GM21515 (cell line): ENCODE data around the gene EGLN3.

ENCODE experiments used
- ATAC-seq: cut with Tn5 transposase; IDR thresholded peaks from one replicate; pipeline ENCODE4 v1.9.1; 2021; ENCODE audit not compliant: unreplicated experiment

EGLN3 gene

DNA sequence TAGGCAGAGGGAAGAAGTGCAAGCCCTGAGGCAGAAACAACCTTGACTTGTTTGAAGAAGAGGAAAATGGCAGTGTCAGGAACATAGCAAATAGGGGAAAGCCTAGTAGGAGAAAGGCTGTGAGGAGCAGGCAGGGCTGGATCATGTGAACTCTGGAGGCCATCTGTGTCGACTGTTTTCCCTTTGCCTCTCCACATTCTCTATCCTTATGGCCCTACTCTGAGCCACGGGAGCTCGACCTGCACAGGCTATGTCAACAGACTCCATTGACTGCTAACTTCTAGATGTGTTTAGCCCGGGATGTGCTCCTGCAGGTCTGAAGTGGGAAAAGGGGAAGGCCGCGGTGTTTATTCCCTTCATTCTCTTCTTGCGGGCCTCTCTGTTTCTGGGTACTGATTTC lies 35.2 kb downstream of the EGLN3 start:
- no peak for ATAC-seq

DNA sequence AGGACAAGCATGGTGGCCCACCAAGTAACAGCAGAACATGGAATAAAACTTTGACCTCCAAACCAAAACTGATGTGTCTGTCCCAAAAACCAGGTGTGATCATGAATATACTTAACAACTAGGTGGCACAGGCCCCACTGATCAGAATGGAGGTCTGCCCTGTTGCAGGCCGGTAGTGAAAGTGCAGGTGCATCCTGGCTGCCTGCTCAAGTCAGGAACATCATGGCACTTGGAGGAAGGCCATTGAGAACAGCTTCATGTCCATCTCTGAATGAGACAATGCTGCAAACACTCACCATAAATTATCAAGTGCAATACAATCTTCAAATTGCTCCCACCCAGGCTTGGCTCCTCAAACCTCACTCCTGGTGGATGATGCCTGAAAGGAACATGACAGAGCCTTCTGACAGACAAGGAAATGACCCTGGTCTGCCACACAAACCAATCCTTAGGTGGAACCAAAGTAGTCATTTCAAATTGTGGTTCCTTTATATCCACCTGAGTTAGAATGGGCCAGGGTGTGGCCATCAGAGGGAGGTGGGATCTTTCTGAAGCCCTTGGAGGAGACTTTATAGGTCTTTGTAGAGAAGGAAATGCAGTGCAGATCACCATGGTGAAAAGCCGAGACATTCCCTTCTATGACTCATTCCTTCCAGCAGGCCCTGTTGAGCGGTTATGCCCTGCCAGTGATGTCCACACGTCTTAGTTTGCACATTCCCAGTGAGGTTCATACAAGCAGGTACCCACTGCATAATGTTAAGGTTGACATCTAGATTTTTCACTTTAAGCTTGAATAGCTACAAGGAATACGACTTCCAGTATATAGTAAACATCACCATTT lies 36.0 kb downstream of the EGLN3 start:
- ATAC-seq, result no peak

DNA sequence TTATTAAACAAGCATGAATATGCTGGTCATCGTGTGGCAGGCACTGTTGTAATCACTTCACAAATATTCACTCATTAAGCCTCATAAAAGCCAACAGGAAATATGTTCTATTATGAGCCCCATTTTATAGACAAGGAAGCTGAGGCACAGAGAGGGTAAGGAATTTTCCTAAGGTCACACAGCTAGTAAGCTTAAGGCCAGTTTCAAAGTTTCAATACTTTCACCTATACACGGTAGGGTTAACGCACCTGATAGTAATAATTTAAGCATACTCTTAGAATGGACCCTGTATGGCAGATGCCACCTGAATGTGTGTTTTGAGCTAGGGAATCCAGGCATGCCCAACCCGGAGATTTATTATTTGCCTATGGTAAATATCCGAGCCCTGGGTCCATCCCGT lies 39.8 kb downstream of the EGLN3 start:
- no peak for ATAC-seq

DNA sequence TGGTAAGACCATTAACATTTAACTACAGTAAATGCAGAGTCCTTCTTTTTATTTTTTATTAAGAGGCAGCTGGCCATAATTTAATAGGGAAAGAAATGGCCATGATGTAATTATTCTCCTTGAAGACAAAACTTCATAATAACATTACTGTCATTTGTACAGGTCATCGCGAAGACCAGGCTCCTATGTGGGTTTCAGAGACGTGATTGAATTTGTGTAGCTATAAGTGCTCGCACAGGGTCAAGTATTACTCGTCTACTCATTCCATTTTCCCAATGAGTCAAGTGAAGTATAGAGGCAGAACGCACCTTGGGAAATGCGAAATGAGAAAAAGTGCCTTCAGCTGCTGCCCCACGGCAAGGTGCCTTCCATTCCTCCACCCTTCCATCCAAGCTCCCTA lies 40.4 kb downstream of the EGLN3 start:
- ATAC-seq, result no peak

DNA sequence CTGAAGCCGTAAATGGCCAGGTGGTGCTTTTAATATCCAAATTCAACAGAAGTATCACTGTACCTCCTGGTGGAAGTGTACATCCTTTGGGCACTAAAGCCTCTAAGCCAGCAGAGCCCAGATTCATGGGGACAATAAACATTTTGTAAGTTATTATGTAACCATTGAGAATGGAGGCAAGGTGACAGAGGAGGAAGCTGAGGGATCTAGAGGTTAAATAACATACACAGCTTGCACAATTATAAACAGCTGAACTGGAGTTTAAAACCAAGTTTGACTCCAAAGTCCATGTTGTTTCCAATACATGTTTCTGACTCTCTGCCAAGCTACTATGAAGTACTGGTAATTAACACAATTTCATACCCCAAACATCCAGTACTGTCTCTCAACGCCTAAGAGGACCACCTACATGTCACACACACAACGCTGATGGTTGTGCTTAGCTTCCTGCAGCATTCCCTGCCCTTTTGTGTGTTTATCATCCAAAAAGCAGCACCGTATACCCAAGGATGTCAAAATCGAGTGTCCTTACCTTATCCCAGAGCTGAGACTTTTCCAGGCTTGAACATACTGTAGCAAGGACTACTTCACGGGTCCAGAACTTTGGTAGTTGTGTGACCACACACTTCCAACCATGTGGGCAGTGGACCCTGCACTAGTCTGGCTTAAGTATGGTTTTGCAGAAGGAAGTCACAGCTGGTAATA lies 41.3 kb downstream of the EGLN3 start:
- no peak for ATAC-seq

DNA sequence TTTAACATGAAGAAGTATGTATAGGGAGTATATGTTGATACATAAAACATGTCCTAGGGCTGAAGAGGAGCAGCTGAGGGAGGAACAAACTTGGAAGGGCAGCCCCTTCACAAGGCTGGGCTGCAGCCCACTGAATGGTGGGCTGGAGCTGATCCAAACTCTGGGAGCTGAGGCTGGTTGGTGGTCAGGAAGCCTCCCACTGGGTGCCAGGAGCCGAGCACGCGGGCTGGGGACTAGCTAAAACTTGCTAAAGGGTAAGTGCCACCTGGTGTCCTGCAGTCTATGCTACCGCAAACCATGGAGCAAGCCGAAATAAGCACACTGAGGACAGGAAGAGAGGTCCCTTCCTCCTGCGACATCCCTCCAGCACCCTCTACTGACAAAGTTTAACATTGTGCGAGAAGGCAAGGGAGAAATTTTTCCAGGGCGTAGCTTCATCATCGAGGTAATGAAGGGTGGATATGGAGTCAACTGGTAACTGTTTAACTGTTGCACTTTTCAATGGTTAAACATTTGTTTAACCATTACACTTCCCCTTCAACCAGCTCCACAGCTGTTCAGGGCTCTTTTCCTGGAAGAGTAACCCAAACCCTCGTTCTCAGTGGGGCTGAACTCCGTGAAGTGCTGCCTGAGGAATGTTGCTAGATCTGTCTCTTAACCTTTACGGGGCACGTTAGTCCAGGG lies 42.2 kb downstream of the EGLN3 start:
- ATAC-seq, result no peak

DNA sequence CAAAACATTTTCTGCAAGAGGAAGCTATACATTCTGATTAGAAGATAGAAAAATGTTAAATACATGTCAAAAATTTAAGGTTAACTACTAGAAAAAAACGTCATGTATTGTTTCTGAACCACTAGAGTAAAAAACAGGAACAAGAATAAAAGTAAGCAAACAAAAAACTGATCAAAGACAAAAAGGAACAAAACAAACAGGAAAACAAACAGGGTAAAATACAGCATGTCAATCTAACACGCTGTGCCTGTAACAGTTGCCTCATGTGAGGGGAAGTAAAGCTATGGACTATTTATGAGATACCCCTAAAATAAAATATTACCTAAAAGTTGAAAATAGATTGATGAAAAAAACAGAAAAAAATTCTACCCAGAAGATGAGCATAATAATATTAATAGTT lies 43.9 kb downstream of the EGLN3 start:
- ATAC-seq, result no peak

DNA sequence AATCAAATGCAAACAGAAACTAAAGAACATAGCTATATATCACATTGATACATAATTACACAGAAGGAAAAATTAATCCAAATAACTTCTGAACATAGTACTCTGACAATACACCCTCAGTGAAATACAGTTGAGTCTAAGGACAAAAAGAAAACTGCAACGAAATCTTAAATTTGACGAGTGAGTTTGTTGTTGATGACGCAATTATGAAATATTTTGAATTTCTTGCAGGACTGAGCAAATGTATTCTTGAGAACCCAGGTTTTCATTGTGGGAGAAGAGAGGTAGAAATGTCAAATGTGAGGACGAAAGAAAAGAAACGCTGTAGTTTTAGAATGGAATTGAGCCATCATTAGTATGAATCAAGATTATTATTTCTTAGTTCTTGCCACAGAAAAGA lies 46.3 kb downstream of the EGLN3 start:
- no peak for ATAC-seq

DNA sequence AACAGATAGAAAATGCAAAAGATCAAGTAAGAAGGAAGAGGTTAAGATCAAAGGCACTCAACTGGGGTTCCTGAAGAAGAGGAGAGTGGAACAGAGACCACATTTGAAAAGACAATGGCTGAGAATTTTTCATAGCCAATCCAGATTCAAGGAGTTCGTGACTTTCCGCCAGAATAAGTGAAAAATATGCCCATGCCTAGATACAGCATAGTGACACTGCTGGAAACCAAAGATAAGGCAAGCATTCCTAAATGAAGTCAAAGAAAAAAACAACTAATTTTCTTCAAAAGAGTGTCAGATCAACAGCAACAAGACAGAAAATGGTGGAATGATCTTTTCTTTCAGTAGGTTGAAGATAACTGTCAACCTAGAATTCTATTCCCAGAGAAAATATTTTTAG lies 47.5 kb downstream of the EGLN3 start:
- no peak for ATAC-seq

DNA sequence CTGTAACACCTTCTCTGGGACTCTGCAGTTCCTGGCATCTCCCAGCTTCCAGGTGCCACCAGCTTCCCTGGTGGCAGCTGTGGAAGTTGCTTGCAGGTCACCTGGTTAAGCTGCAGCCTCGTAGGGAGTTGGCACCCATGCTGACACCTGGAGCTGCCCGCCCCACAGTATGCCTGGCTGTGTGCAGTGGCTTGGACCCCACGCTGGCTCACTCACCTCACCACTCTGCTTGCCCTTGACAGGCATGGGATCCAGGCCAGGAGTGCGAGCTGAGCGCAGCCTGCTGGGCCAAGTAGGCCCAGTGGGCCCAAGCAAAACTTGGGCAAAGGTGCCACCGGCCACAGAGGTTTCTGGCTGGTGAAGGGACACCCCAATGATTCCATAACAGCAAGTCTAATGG lies 48.5 kb downstream of the EGLN3 start:
- no peak for ATAC-seq

DNA sequence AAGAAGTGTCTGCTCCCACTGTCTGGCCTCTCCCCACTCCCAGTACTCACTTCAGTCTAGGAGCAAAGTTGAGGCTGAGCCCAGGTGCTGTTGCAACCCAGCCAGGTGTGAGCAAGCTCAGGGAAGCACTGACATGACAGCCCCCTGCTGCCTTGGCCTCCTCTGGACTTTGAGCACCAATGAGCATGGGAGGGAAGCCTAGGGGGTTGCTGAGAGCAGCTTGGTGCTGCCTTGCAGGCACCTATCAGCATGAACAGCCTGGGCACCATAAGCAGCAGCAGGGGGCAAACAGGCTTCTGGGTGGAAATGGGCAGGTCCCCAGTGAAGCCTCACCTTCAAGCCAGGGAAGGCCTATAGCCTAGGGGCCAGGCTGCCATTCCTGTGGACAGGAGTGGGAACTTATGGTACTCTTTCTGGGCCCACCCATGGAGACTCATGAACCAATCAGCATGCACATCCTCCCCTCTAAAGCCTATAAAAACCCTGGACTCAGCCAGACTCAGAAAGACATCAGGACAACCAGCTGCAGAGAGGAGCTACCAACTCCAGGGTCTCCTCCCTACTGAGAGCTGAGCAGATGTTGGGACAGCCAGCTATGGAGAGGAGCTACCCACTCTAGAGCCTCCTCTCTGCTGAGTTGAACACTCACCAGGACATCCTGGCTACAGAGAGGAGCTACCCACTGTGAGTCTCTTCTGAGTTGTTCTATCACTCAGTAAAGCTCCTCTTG lies 49.3 kb downstream of the EGLN3 start:
- ATAC-seq, result no peak

DNA sequence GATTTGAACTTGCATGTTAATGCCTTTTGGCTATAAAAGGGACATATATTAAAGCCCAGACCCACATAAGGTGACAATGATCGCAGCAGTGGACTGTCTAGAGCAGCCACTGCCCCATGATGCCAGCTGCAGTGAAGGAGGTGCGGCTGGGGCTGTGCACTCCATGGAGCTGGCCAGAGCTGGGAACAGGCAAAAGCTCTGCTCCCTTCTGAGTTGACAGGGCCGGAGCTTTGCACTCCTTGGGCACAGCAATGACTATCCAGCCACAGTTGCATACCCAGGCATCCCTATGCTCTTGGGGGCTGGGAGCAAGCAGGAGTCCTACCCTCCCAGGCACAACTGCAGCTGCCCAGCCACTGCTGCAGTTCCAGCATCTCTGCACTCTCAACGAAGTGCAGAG lies 50.2 kb downstream of the EGLN3 start:
- no peak for ATAC-seq

DNA sequence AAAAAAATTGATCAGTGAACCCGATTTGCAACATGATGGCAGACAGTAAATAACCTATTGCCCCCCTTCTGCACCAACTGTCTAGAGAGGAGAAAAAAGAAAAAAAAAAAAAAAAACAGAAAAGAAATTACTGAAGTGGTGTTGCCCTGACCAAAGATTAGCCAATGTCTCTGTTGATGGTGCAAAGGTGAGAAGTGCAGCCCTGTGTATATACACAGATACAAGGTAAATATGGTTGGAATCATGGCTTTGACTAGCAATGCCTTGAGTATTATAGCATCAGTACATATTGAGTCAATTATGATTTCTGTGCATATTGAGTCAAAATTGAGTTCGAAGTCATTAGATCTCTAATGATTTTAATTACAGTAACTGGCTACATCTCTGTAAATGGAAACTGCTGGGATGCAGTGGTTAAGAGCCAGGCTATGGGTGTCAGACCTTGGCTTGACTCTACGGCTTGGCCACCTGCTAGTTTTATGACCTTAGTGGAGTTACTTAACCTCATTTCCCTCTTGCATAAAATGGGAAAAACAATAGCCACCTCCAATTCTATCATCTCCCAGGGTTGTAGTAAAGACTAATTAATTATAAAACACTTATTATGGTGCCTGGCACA lies 51.0 kb downstream of the EGLN3 start:
- no peak for ATAC-seq

DNA sequence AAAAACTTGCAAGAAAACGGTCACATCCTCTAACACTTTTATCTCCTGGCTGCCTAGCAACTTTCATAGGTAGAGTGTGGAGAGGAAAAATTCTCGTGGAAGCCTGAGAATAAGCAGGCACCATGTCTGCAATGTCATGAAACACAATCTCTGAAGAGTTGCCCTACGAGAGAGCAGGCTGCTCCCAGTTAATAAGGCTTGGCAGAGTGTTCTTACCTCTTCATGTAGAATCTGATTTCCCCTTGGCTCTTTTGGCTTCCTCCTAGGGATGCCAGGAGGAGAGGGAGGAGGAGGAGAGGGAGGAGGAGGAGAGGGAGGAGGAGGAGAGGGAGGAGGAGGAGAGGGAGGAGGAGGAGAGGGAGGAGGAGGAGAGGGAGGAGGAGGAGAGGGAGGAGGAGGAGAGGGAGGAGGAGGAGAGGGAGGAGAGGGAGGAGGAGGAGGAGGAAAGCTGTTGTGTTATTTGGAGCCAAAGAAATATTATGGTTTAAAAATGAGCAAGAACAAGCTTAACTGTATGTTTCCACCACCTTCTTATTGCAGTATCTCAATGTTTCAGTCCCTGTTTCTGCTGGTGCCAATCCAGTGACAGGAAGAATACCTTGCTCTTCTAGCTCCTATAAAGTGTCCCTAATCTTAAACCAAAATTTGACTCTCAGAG lies 52.9 kb downstream of the EGLN3 start:
- ATAC-seq, result no peak

DNA sequence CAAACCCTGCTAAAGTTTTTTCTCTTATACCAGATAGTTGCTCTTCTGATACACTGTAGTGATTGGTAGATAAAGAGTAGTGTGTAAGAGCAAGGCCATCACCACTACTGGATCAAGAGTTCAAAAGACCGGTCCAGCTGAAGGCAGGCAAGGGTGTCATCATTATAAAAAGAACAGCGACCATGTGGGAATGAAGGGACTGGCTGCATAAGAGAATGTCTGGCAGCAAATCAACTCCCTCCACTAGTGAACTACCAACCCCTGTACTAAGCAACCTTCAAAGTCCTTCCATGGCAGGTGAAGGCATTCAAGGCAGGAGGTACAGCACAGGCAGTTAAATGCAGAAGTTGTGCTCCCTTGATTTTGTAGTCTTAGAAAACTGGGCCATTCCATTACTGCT lies 53.5 kb downstream of the EGLN3 start:
- ATAC-seq, result no peak

DNA sequence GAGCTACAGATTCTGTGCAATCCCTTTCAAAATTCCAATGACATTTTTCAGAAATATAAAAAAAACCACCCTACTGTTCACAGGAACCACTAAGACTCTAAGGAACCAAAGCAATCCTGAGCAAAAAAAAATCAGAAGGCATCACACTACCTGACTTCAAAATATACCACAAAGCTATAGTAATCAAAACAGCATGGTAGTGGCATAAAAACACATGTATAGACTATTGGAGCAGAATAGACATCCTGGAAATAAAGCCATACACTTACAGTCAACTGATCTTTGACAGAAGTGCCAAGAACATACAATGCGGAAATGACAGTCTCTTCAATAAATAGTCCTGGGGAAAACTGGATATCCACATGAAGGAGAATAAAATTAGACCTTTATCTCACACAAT lies 56.5 kb downstream of the EGLN3 start:
- ATAC-seq, result no peak

DNA sequence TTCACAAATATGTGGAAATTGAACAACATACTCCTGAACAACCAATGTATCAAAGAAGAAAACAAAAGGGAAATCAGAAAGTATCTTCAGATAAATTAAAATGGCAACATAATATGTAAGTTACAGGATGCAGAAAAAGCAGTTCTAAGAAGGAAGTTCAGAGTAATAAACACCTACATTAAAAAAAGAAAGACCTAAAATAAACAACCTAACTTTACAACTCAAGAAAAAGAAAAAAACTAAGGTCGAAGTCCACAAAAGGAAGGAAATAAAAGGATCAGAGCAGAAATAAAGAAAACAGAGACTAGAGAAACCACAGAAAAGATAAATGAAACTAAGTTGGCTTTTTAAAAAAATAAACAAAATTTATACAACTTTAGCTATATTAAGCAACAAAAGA lies 59.2 kb downstream of the EGLN3 start:
- no peak for ATAC-seq

DNA sequence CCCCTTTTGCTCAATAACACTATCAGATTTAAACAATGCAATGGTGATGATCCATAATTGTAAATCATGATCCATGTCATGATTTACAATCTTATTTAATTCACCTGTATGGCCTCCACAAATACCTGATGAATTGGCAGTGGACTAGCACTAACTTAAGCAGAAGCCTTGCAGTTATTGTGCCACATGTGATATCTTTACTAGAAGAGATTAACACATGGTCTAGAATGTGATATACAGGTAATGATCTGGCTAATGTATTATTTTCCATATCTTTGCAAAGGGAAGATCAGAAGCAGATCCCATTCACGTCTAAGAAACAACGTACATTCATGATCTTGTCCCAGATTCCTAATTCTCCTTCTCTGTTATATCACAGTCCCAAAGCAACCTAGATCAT lies 66.0 kb downstream of the EGLN3 start:
- ATAC-seq, result no peak

DNA sequence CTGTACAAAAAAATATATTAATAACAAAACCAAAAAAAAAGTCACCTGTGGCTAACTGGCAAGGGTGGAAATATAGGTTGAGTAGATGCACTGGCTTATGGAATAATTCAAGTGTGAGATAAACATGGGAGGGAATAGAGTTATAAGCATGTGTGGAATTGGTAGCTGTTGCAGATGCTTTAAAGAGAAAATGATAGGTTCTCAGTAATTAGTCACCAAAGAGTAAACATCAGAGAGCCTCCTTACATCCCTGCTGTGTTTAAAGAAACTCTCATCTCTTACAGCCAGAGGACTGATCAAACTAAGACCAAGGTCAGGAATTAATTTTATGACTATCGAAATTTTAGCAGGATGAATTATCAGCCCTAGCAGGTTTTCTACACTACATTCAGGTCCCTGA lies 70.5 kb downstream of the EGLN3 start:
- ATAC-seq, result no peak

DNA sequence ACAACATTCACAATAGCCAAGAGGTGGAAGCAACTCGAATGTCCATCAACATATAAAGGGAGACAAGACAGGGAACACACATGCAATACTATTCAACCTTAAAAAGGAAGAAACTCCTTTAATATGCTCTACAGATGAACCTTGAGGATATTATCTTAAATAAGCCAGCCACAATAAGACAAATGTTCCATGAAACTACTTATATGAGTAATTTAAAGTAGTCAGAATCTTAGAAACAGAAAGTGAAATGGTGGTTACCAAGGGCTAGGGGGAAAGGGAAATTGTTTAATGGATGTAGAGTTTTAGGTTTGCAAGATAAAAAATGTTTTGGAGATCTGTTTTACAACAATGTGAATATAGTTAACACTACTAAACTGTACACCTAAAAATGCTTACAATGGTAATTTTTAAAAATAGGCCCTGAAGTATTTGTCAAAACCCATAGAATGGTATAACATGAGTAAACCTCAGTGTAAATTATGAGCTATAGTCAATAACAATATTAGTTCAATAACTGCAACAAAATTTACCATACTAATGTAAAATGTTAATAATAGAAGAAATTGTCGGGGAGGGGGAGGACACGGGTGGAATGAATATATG lies 71.1 kb downstream of the EGLN3 start:
- no peak for ATAC-seq
